Lower leg skin (tissue), 3 donors: ENCODE measurements around the gene MYH10.

ENCODE experiments used
- CTCF ChIP-seq, 3 donors: fragments of 450-650 bp; IDR thresholded peaks; one replicate each; pipeline ENCODE4 v1.5.1; 2016; ENCODE audit warnings: antibody characterized with exemption in 3 of 3, mild to moderate bottlenecking in 3 of 3, moderate library complexity in 2 of 3
- POLR2A ChIP-seq, 2 donors: fragments of 450-650 bp; IDR thresholded peaks; one replicate each; pipeline ENCODE4 v1.6.1; 2016 to 2017; ENCODE audit warnings: antibody characterized with exemption in 2 of 2, mild to moderate bottlenecking in 1 of 2, moderate library complexity in 1 of 2

GRCh38 chr17:8473451-8474192 is 156.9 kb downstream of the MYH10 start:
- TF ChIP-seq CTCF (IDR thresholded peaks at IDR 0.05) (no peak), POLR2A (IDR thresholded peaks at IDR 0.05) (no peak)
